Psoas muscle (tissue), 8 donors: ENCODE data around the gene RAB40C. TPM values are rescaled to one million over a fixed set of nuclear protein-coding genes. Genes with fewer than 3 reads are reported as not detected.
A peak's percentile ranks its signal among the peaks of the same experiment; 100 is the strongest.

Source experiments
- ATAC-seq, 4 donors: fragments of 200-7000 bp; cut with Tn5 transposase; one replicate each; pipeline ENCODE4 v1.9.1; 2020; ENCODE audit warnings: moderate library complexity in 3 of 4, mild to moderate bottlenecking in 2 of 4
- DNase-seq, 2 donors: peaks; one replicate each; pipeline ENCODE4 v3.0.0-alpha.2; 2020
- H3K27ac ChIP-seq: fragments of 200-600 bp; one replicate; pipeline ENCODE4 v1.8.0; 2022
- H3K27me3 ChIP-seq, 3 donors: fragments of 200-600 bp in 1 of 3; one replicate each; pipeline versions ENCODE4 v1.6.1 to v1.8.0; 2013 to 2022; ENCODE audit warnings: low read length in 2 of 3, mild to moderate bottlenecking in 2 of 3, moderate library complexity in 1 of 3; ENCODE audit not compliant: insufficient read depth in 3 of 3
- H3K36me3 ChIP-seq, 2 donors: fragments of 200-600 bp in 1 of 2; one replicate each; pipeline versions ENCODE4 v1.6.1 to v1.8.0; 2013 to 2022; ENCODE audit warnings: low read depth in 1 of 2, mild to moderate bottlenecking in 1 of 2, moderate library complexity in 1 of 2; ENCODE audit not compliant: insufficient read depth in 1 of 2
- H3K4me1 ChIP-seq: fragments of 200-600 bp; one replicate; pipeline ENCODE4 v1.8.0; 2022
- H3K4me3 ChIP-seq: fragments of 200-600 bp; one replicate; pipeline ENCODE4 v1.8.0; 2022; ENCODE audit warnings: mild to moderate bottlenecking
- H3K9me3 ChIP-seq: fragments of 200-600 bp; one replicate; pipeline ENCODE4 v1.8.0; 2022
- WGBS, 3 donors: extraction: QIAGEN DNeasy Blood & Tissue Kit; methylation state at CpG; one replicate each; pipeline versions ENCODE4 v1.1.6 to v1.1.7; 2013; 5-methylcytosine and 5-hydroxymethylcytosine counted together
- intact Hi-C, 2 donors: fragments of 100-400 bp; cut with DNase I; formaldehyde crosslinking; loops; one replicate each; pipeline versions ENCODE4 v1.11.0 to v1.14.2; 2022
- polyA plus RNA-seq, 3 donors: library from polyadenylated mRNA; stranded (reverse); fragments of 200-250 nt; gene quantifications; one replicate each; pipeline ENCODE4 v1.2.3, GENCODE V29; 2013
- total RNA-seq, 4 donors: library from RNA; stranded (reverse); fragmentation: NEBNext Ultra II Directional in 2 of 4; extraction: Animal tissue kit (Norgen Biotek cat#: 25700) in 2 of 4; gene quantifications; one replicate each; pipeline versions ENCODE4 v1.2.1 to v1.2.4, GENCODE V29; 2021 to 2023
- TF ChIP-seq, protein P1 (sequence below): fragments of 200-600 bp; IDR thresholded peaks from one replicate; pipeline ENCODE4 v1.8.0; 2022; ENCODE audit warnings: antibody characterized with exemption
- donor health status: healthy with polysubstance abuse.
- donor health status: DM: no; HTN: no; CAD: no; lungs with moderate emphysema.
- donor health status: Bipolar disorder and iron deficiency.
- donor health status: healthy.
- donor health status: DM: yes; HTN: yes; CAD: no.
- donor health status: DM: no; HTN: no; CAD: no.
- donor health status: DM: no; HTN: no; CAD: no.
- donor health status: DM: yes; HTN: yes; CAD: no.

RAB40C gene
- total and polyA plus RNA-seq, 7 donors = 12.3 to 20.2 (median 15.7) TPM

DNA sequence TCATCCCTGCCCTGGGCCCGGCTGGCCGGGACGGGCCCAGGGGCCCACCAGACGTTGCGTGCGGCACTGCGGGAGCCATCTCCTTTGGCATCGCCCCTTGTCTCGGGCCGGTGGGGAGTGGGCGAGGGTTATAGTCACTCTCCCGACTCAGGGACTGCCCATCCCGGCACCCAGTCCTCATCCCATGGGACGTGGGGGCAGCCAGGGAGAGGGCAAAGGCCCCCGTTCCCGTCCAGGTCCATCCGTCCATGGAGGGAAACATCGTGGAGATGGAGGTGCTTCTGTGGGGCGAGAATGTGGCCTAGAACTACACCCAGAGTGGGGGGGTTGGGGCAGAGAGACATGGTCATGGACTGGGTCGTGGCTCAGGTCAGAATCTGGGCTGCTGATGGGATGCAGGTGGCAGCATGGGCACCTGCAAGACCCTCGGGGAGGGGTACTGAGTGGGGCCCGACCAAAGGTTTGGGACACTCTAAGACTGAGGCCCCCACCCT lies 56.9 kb downstream of the RAB40C start:
- H3K36me3 ChIP-seq = peaks cover 0 to 5% of the 10 kb centered on the region in 2 donors
- intact Hi-C loops = no loop called here
- H3K4me1 ChIP-seq = peaks cover 68% of the 10 kb centered on the region
- 64 to 74% (median 67%) methylated on average over 18 to 22 of the region's 22 CpGs for WGBS, 3 donors
- peak overlapping the region; percentile 93 for H3K27ac ChIP-seq
- H3K27me3 ChIP-seq = no peaks in the 10 kb centered on the region
- peak overlapping the region; percentile 88 for H3K4me3 ChIP-seq
- H3K9me3 ChIP-seq = no peaks in the 10 kb centered on the region
- TF ChIP-seq, protein P1, sequence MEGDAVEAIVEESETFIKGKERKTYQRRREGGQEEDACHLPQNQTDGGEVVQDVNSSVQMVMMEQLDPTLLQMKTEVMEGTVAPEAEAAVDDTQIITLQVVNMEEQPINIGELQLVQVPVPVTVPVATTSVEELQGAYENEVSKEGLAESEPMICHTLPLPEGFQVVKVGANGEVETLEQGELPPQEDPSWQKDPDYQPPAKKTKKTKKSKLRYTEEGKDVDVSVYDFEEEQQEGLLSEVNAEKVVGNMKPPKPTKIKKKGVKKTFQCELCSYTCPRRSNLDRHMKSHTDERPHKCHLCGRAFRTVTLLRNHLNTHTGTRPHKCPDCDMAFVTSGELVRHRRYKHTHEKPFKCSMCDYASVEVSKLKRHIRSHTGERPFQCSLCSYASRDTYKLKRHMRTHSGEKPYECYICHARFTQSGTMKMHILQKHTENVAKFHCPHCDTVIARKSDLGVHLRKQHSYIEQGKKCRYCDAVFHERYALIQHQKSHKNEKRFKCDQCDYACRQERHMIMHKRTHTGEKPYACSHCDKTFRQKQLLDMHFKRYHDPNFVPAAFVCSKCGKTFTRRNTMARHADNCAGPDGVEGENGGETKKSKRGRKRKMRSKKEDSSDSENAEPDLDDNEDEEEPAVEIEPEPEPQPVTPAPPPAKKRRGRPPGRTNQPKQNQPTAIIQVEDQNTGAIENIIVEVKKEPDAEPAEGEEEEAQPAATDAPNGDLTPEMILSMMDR = no peak
- ATAC-seq = no peak
- DNase-seq = no peak

DNA sequence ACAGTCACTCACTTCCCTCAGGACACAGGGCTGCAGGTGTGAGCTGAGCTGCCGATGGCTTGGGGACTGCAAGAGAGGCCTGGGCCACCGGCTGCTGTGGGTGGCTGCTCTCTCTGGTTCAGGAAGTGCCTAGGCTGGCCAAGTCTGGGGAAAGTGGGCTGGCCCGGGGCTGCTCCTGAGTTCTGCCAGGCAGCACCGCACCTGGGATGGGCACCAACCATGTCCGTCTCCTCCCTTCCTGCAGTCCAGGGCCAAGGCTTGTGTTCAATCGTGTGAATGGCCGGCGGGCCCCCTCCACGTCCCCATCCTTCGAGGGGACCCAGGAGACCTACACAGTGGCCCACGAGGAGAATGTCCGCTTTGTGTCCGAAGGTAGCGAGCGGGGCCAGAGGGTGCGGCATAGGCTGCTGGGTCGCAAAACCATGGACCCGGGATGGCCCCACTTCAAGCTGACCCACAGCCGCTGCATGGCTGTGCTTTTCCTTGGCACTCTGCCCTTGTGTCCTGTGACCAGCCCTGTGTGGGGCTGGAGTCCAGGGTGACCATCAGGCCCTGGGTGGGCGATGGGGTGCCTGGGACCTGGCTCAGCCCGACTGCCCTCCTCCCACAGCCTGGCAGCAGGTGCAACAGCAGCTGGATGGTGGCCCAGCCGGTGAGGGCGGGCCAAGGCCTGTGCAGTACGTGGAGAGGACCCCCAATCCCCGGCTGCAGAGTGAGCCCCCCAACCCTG lies 57.5 kb downstream of the RAB40C start:
- no peaks in the 10 kb centered on the region for H3K27me3 ChIP-seq
- TF ChIP-seq, protein P1 = no peak
- H3K36me3 ChIP-seq = peaks cover 0 to 5% of the 10 kb centered on the region in 2 donors
- H3K4me3 ChIP-seq = peak overlapping the region; percentile 88
- no peaks in the 10 kb centered on the region for H3K9me3 ChIP-seq
- H3K4me1 ChIP-seq = peaks cover 67% of the 10 kb centered on the region
- peak overlapping the region; percentile 93 for H3K27ac ChIP-seq
- 37 to 60% (median 49%) methylated on average over 24 to 25 of the region's 25 CpGs for WGBS, 3 donors
- ATAC-seq (peak; percentile 3 to 29 (median 18)), DNase-seq (no peak)
- intact Hi-C loops = no loop called here

DNA sequence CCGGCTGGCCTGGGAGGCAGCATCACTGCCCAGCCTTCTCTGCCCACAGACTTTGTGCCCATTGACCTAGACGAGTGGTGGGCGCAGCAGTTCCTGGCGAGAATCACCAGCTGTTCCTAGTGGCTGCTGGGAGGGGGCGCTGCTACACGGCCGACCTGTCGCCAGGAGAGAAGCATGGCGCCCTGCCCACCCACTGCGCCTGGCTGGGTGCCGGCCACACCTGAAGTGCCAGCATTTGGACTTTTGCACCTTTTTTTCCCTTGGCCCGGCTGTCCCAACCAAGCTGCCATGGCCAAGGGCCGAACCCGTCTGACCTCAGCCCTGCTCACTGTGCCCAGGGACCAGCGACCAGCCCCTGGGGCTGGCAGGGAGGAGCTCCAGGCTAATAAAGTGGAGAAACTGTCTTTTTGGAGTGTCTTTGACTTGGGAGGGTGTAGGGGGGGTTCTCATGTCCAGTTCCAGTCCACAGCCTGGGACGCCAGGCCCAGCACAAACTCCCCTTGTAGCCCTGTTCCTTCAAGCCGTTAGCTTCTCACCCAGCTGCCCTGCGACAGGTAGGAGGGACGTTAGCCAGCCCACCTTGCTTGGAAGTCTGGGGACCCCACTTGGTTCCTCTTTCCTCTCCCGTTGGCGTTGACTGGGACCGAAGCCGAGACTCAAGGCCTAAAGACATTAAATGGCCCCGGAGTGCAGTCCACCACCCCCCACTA lies 58.4 kb downstream of the RAB40C start:
- H3K36me3 ChIP-seq = peaks cover 0 to 5% of the 10 kb centered on the region in 2 donors
- peaks cover 58% of the 10 kb centered on the region for H3K4me1 ChIP-seq
- H3K9me3 ChIP-seq = no peaks in the 10 kb centered on the region
- H3K27me3 ChIP-seq = no peaks in the 10 kb centered on the region
- H3K4me3 ChIP-seq = peak overlapping the region; percentile 88
- no peak for DNase-seq
- peak; percentile 24 to 53 (median 34) for ATAC-seq
- TF ChIP-seq, protein P1 = peak; percentile 29
- H3K27ac ChIP-seq = peak overlapping the region; percentile 93
- WGBS, 3 donors = 22 to 30% (median 24%) methylated on average over 24 of the region's 24 CpGs
- intact Hi-C loops = no loop called here

GRCh38 chr16:648781-649589 lies 59.1 kb downstream of the RAB40C start, which contains the start of gene WDR90:
Gene WDR90, plus strand, starts transcription at chr16:649365. Its CDS starts 52 bp downstream, at chr16:649417.
- intact Hi-C loops = no loop called here
- Histone ChIP-seq H3K36me3 (peaks cover 0 to 5% of the 10 kb centered on the region in 2 donors), H3K27ac (peak within 1 kb of the TSS; percentile 93), H3K4me1 (peaks cover 51% of the 10 kb centered on the region), H3K27me3 (no peaks in the 10 kb centered on the region), H3K4me3 (peak within 1 kb of the TSS; percentile 88), H3K9me3 (no peaks in the 10 kb centered on the region)
- TF ChIP-seq, protein P1 = no peak
- WGBS, 3 donors = 1% methylated on average over 47 to 91 of the region's 91 CpGs
- peak; percentile 94 to 97 for DNase-seq
- ATAC-seq = peak; percentile 87 to 91 (median 88)
